Skeletal muscle tissue (tissue), 4 donors: Measurements from ENCODE around the gene YLPM1. TPM values are rescaled to one million over a fixed set of nuclear protein-coding genes. Genes with fewer than 3 reads are reported as not detected.

Experiments used
- H3K27ac ChIP-seq: one replicate; pipeline ENCODE4 v1.7.0; 2013; ENCODE audit warnings: mild to moderate bottlenecking, low read depth, low read length, inconsistent platforms
- H3K27me3 ChIP-seq, 3 donors: one replicate each; pipeline ENCODE4 v1.7.0; 2013; ENCODE audit warnings: low read length in 3 of 3; ENCODE audit not compliant: control insufficient read depth in 3 of 3, insufficient read depth in 3 of 3
- H3K36me3 ChIP-seq, 3 donors: one replicate each; pipeline ENCODE4 v1.7.0; 2013; ENCODE audit warnings: low read length in 3 of 3; ENCODE audit not compliant: control insufficient read depth in 3 of 3, insufficient read depth in 3 of 3
- H3K4me1 ChIP-seq, 3 donors: one replicate each; pipeline ENCODE4 v1.7.0; 2013; ENCODE audit warnings: low read length in 3 of 3, mild to moderate bottlenecking in 3 of 3; ENCODE audit not compliant: control insufficient read depth in 3 of 3, insufficient read depth in 3 of 3
- H3K4me3 ChIP-seq, 3 donors: one replicate each; pipeline ENCODE4 v1.7.0; 2013; ENCODE audit warnings: low read length in 3 of 3
- H3K9ac ChIP-seq, 3 donors: one replicate each; pipeline ENCODE4 v1.7.0; 2013; ENCODE audit warnings: low read length in 3 of 3, mild to moderate bottlenecking in 3 of 3, moderate library complexity in 2 of 3, low read depth in 1 of 3
- H3K9me3 ChIP-seq, 3 donors: one replicate each; pipeline ENCODE4 v1.7.0; 2013; ENCODE audit warnings: low read length in 3 of 3; ENCODE audit not compliant: control insufficient read depth in 3 of 3
- total RNA-seq: library from RNA; depleted of rRNA; stranded (reverse); fragments of >200 nt; gene quantifications from one replicate; pipeline ENCODE4 v1.2.3, GENCODE V29; 2014
- donor health status: Osteomylitis.

Gene YLPM1
- total RNA-seq, 1 donor from 2014 or later: 49.6 TPM

DNA sequence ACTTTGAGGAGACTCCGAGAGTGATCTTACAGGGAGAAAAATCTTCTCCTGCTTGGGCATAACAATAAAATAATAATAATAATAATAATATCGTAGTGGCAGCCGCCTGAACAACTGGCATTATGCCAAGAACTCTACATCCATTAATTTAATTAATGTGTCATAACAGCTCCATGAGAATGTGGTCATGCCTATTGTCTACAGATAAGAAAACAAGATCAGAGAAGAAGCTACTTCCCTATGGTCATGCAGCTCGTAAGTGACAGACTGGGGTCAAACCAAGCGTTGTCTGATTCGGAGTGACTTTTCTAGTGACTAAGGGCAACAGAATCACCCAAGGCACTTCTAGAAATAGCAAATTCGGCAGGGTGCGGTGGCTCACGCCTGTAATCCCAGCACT, 101.1 kb downstream of the YLPM1 start:
- no peaks in the 10 kb centered on the region for H3K27me3 ChIP-seq
- H3K4me3 ChIP-seq: no peak overlapping the region
- H3K9me3 ChIP-seq: no peaks in the 10 kb centered on the region
- no peak overlapping the region for H3K9ac ChIP-seq
- H3K4me1 ChIP-seq: peaks cover 0 to 11% (median 4%) of the 10 kb centered on the region in 3 donors
- H3K36me3 ChIP-seq: no peaks in the 10 kb centered on the region
- H3K27ac ChIP-seq: no peak overlapping the region

DNA sequence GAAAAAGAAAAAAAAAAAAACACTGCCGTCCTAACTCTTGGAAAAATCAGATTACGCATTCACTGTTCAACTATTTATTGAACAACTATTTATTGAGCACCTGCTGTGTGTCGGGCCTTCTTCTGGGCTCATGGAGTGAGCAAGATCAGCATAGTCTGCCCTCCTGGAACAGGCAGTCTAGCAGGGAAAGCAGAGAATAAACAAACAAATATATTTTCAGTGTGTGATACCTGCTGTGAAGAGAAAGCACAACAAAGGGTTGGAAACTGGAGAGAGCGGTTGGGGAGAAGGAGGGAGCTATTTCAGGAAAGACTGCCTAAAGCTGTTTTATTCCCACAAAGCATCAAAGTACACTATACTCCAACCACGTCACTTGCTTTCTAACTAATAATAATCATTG, 102.0 kb downstream of the YLPM1 start:
- Histone ChIP-seq H3K36me3 (no peaks in the 10 kb centered on the region), H3K27ac (no peak overlapping the region), H3K9ac (no peak overlapping the region), H3K4me3 (no peak overlapping the region), H3K9me3 (no peaks in the 10 kb centered on the region), H3K4me1 (peaks cover 0 to 10% (median 4%) of the 10 kb centered on the region in 3 donors), H3K27me3 (no peaks in the 10 kb centered on the region)

DNA sequence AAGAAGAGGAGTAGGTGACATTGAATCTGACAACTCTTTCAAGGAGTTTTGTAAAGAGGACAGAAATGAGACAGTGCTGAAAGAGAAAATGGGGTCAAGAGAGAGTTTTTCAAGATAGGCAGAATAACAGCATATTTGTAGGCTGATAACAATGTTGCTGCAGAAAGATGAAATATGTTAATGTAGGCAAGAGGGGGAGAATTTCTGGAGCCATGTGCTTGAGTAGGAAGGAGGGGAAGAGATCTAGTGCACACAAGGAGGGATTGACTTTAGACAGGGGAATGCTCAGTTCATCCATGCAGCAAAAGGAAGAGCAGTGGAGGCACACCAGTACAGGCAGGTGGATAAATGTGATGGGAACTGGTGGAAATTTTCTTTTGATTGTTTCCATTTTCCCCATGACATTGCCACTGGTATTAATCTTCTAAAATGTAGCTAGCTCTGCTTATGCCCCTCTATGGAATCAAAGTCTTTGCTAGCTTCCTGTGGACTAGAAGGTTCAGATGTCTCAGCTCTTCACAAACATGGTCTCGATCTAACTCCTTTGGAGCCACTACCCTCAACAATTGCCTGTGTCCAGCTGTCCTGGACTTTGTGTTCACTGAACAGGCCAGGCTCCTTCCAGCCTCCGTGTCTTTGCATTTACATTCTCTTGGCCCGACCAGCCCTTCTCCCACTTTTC, 103.7 kb downstream of the YLPM1 start:
- no peaks in the 10 kb centered on the region for H3K27me3 ChIP-seq
- H3K4me1 ChIP-seq: no peaks in the 10 kb centered on the region
- H3K4me3 ChIP-seq: no peak overlapping the region
- no peaks in the 10 kb centered on the region for H3K36me3 ChIP-seq
- H3K9ac ChIP-seq: no peak overlapping the region
- no peaks in the 10 kb centered on the region for H3K9me3 ChIP-seq
- H3K27ac ChIP-seq: no peak overlapping the region

- no peaks in the 10 kb centered on the region for H3K9me3 ChIP-seq
- H3K4me1 ChIP-seq: no peaks in the 10 kb centered on the region
- no peaks in the 10 kb centered on the region for H3K36me3 ChIP-seq
- H3K9ac ChIP-seq: no peak overlapping the region
- H3K4me3 ChIP-seq: no peak overlapping the region
- no peak overlapping the region for H3K27ac ChIP-seq
- no peaks in the 10 kb centered on the region for H3K27me3 ChIP-seq
Measured at GRCh38 chr14:74867673-74868072, 104.6 kb downstream of the YLPM1 start.

DNA sequence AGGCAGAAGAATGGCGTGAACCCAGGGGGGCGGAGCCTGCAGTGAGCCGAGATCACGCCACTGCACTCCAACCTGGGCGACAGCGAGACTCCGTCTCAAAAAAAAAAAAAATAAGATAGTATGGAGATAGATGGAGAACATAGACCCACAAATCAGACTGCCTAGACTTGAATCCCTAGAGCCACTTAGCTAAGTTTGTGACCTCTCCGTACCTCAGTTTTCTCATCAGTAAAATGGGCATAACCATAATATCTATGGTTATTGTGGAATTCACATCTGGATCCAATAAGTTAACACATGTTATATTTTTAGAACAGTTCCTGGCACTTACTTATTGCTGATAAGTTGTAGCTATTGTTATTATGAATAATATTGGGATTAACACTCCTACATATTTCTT, 105.6 kb downstream of the YLPM1 start:
- Histone ChIP-seq H3K36me3 (no peaks in the 10 kb centered on the region), H3K4me3 (no peak overlapping the region), H3K27ac (no peak overlapping the region), H3K9ac (no peak overlapping the region), H3K27me3 (no peaks in the 10 kb centered on the region), H3K4me1 (no peaks in the 10 kb centered on the region), H3K9me3 (no peaks in the 10 kb centered on the region)

- no peak overlapping the region for H3K4me3 ChIP-seq
- H3K9ac ChIP-seq: no peak overlapping the region
- no peaks in the 10 kb centered on the region for H3K4me1 ChIP-seq
- no peaks in the 10 kb centered on the region for H3K9me3 ChIP-seq
- H3K27me3 ChIP-seq: no peaks in the 10 kb centered on the region
- H3K36me3 ChIP-seq: no peaks in the 10 kb centered on the region
- H3K27ac ChIP-seq: no peak overlapping the region
Measured at GRCh38 chr14:74871819-74872218, 108.7 kb downstream of the YLPM1 start.

- Histone ChIP-seq H3K9ac (no peak overlapping the region), H3K27me3 (no peaks in the 10 kb centered on the region), H3K4me3 (no peak overlapping the region), H3K9me3 (no peaks in the 10 kb centered on the region), H3K4me1 (no peaks in the 10 kb centered on the region), H3K27ac (no peak overlapping the region), H3K36me3 (no peaks in the 10 kb centered on the region)
Measured at GRCh38 chr14:74875204-74875603, 112.1 kb downstream of the YLPM1 start.

GRCh38 chr14:74875941-74876913, 113.1 kb downstream of the YLPM1 start, which contains the start of gene PROX2:
Gene PROX2 (minus strand): TSS chr14:74876145. CDS start chr14:74863834, 12,311 bp downstream.
- Histone ChIP-seq H3K4me3 (no peak within 1 kb of the TSS), H3K4me1 (peaks cover 4 to 5% (median 5%) of the 10 kb centered on the region in 3 donors), H3K9ac (no peak within 1 kb of the TSS), H3K27ac (no peak within 1 kb of the TSS), H3K27me3 (no peaks in the 10 kb centered on the region), H3K36me3 (no peaks in the 10 kb centered on the region), H3K9me3 (no peaks in the 10 kb centered on the region)

DNA sequence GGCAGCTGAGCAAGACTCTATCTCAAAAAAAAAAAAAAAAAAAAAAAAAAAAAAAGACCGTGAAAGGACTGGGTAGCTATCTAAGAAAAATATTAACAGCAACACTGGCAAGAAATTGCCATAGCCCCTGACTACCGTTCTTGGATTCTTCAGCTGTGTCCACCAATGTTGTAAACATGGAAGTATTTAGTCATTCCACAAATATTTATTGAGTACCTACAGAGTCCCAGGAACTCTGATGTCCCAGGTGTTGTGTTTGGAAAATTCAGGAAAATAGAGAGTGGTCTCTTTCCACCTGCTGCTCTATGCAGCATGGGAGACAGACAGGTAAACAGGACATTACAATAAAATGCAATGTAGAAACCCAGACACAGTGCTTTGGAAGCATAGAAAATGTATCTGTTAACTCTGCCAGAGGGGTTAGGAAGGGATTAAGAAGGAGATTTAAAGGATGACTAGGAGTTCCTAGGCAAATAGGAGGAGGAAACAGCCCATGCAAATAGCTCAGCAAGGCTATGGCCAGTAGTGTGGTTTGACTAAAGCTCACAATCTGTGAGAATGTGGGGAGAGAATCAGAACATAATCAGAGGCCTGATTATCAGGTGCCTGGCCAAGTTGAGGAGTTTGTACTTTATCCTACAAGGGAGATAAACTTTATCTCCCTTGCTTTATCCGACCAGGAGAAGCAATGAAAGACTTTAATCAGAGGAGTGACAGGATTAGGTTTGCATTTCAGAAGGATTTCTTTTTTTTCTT, 116.5 kb downstream of the YLPM1 start:
- Histone ChIP-seq H3K27ac (no peak overlapping the region), H3K27me3 (no peaks in the 10 kb centered on the region), H3K9me3 (no peaks in the 10 kb centered on the region), H3K4me3 (no peak overlapping the region), H3K4me1 (peaks cover 26 to 35% (median 26%) of the 10 kb centered on the region in 3 donors), H3K36me3 (peaks cover 0 to 2% (median 0%) of the 10 kb centered on the region in 3 donors), H3K9ac (no peak overlapping the region)
